Breast epithelium (tissue), 3 donors: Measurements from ENCODE around the gene PAK6.

Source experiments
- POLR2AphosphoS5 ChIP-seq, 3 donors: sonication (generic); formaldehyde crosslinking; IDR thresholded peaks; one replicate each; pipeline ENCODE4 v1.6.1; 2017; ENCODE audit warnings: antibody characterized with exemption in 3 of 3
- TF ChIP-seq, protein P1 (sequence below), 3 donors: fragments of 450-650 bp; IDR thresholded peaks; one replicate each; pipeline ENCODE4 v1.5.1; 2016 to 2017; ENCODE audit warnings: antibody characterized with exemption in 3 of 3, mild to moderate bottlenecking in 3 of 3, moderate library complexity in 3 of 3

DNA sequence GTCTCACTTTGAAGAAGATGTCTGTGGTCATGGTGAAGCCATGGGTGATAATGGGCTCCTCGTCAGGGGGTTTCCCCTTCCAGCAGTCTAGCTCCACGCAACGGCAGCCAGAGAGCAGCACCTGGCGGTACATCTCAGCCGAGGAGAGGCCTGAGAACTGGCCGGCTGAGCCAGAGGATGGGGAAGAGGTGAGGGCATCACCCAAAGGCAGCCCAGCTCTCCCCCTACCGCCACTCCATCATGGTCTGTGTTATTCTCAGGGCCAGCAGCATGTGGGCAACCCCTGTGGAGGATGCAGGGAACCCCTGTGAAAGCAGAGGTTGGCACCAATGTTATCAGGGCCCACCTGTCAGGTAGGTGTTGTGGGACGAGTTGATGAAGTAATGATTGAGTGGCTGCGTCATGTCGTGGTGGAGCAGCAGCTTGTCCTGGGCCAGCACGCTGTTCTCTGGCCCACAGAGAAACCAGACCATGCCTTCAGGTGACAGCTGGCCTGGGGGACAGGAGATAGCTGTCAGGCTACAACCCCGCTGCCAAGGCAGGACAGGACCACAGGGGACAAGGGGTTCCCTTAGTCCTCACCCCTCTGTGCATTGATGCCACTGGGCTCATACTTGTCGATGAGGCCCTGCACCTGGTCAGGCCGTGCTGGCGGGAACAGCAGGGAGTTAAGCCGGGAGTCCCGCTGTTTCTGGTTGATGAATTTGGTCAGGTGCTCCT lies 59.5 kb downstream of the PAK6 start:
- TF ChIP-seq, protein P1, sequence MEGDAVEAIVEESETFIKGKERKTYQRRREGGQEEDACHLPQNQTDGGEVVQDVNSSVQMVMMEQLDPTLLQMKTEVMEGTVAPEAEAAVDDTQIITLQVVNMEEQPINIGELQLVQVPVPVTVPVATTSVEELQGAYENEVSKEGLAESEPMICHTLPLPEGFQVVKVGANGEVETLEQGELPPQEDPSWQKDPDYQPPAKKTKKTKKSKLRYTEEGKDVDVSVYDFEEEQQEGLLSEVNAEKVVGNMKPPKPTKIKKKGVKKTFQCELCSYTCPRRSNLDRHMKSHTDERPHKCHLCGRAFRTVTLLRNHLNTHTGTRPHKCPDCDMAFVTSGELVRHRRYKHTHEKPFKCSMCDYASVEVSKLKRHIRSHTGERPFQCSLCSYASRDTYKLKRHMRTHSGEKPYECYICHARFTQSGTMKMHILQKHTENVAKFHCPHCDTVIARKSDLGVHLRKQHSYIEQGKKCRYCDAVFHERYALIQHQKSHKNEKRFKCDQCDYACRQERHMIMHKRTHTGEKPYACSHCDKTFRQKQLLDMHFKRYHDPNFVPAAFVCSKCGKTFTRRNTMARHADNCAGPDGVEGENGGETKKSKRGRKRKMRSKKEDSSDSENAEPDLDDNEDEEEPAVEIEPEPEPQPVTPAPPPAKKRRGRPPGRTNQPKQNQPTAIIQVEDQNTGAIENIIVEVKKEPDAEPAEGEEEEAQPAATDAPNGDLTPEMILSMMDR (IDR thresholded peaks at IDR 0.05) = no peak
- no peak for TF ChIP-seq POLR2AphosphoS5 (IDR thresholded peaks at IDR 0.05)
